ENCODE results near the gene ZER1. TPM values are rescaled to one million over a fixed set of nuclear protein-coding genes. Genes with fewer than 3 reads are reported as not detected.

ZER1 gene
- total and polyA plus RNA-seq, 2 of the 8 experiments (the other 6 are each of a cell fraction or from before 2014, with no cell fraction given): 20.5 to 26.6 TPM

DNA sequence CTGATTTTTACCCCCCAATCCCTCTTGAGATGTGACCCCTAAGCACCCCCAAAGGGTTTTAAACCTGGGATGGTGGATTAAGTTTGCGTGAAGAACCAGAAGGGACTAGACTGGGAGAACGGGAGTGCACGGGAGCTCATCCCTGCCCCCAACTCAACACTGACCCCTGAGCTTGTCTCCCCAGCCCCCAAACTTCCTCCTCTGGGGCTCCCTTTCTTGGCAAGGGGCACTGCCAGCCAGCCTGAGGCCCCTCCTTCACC, 87.7 kb downstream of the ZER1 start:
- peak overlapping the region; percentile 89 to 96 (median 92) for H3K9ac ChIP-seq (replicated peaks in 1 of 4; ENCODE audit: extremely low read depth in 1 of 4, low read depth in 3 of 4, low read length in 3 of 4)
- peak overlapping the region; percentile 95 for H2BK5ac ChIP-seq (ENCODE audit: low read depth, low read length)
- H3K27ac ChIP-seq (ENCODE audit: low read depth, low read length): peak overlapping the region; percentile 93
- CTCF ChIA-PET (ENCODE audit: partially characterized antibody): interaction anchor here (0.9 to 2.9 kb wide), 6 partner anchors 16 to 51 kb away, joined by 3 to 16 read pairs (median 5); no protein-coding TSS in a partner anchor
- H4K20me1 ChIP-seq (replicated peaks in 1 of 2; ENCODE audit: control insufficient read depth in 1 of 2, insufficient read depth in 2 of 2, low read length in 2 of 2): peaks cover 17 to 21% of the 10 kb centered on the region in 2 experiments
- no peaks in the 10 kb centered on the region; a peak in 1 of 4 replicates for H3K9me3 ChIP-seq (ENCODE audit: insufficient read depth in 2 of 2, low read depth in 1 of 2, low read length in 1 of 2)
- peak overlapping the region; percentile 98 for H3K18ac ChIP-seq (ENCODE audit: extremely low read depth, low read length)
- peak overlapping the region; percentile 30 for H2BK120ac ChIP-seq (replicated peaks; ENCODE audit: low read depth, low read length)
- WGBS, 2 experiments (ENCODE audit: extremely low coverage in 1 of 2, insufficient coverage in 1 of 2, insufficient read length in 1 of 2, insufficient replicate concordance in 2 of 2, low coverage in 1 of 2, low lambda C conversion rate in 2 of 2, missing lambda C conversion rate in 1 of 2): 0% methylated on average over 3 of the region's 3 CpGs; no CpG with 5 or more reads in 1 of the 2 experiments
- H3K14ac ChIP-seq (ENCODE audit: insufficient read length): no peak overlapping the region
- H2BK12ac ChIP-seq (ENCODE audit: low read depth, low read length): no peak overlapping the region; the same call in 1 of the 2 replicates
- DNase-seq (ENCODE audit: low read depth in 1 of 2, low spot score in 2 of 2) (no peak), FAIRE-seq (no peak)
- H2BK15ac ChIP-seq (ENCODE audit: low read length): 0 out of 2 replicates have a peak overlapping the region, but pooled peaks have one; percentile 12
- H4K5ac ChIP-seq (ENCODE audit: insufficient read length, low read depth, low read length): peak overlapping the region; percentile 91
- H2AFZ ChIP-seq (ENCODE audit: low read length): no peak overlapping the region
- H2BK20ac ChIP-seq (ENCODE audit: low read length): peak overlapping the region; percentile 2; the same call in 1 of the 2 replicates
- H3K36me3 ChIP-seq (ENCODE audit: control insufficient read depth in 2 of 4, insufficient read depth in 4 of 4, low read length in 3 of 4): peaks cover 0 to 20% (median 0%) of the 10 kb centered on the region in 4 experiments; a peak in 1 of 8 replicates
- no peaks in the 10 kb centered on the region for H3K27me3 ChIP-seq (replicated peaks in 1 of 4; ENCODE audit: control insufficient read depth in 3 of 4, extremely low read depth in 1 of 4, insufficient read depth in 3 of 4, low read length in 3 of 4)
- H4K91ac ChIP-seq (replicated peaks; ENCODE audit: insufficient read length, low read length): peak overlapping the region; percentile 85
- H3K4me2 ChIP-seq (ENCODE audit: insufficient read depth in 1 of 2, low read depth in 2 of 2, low read length in 2 of 2): peak overlapping the region; percentile 95 to 100
- H3K4ac ChIP-seq (replicated peaks; ENCODE audit: insufficient read length, low read depth, low read length): peak overlapping the region; percentile 20
- peak overlapping the region; percentile 63; the same call in 1 of the 2 replicates for H4K8ac ChIP-seq (ENCODE audit: extremely low read depth, insufficient read depth, low read length)
- peaks cover 3 to 15% (median 8%) of the 10 kb centered on the region in 4 experiments; a peak in 6 of 7 replicates for H3K4me1 ChIP-seq (replicated peaks in 1 of 4; ENCODE audit: control insufficient read depth in 3 of 4, insufficient read depth in 4 of 4, low read length in 3 of 4)
- peaks cover 8% of the 10 kb centered on the region; the same call in 1 of the 2 replicates for H3K79me1 ChIP-seq (ENCODE audit: low read depth, low read length)
- peaks cover 19% of the 10 kb centered on the region for H3K23me2 ChIP-seq (ENCODE audit: low read depth, low read length)
- peak overlapping the region; percentile 47 for H2AK5ac ChIP-seq (ENCODE audit: low read depth, low read length)
- H3K23ac ChIP-seq (ENCODE audit: insufficient read length): no peak overlapping the region
- POLR2A ChIA-PET (ENCODE audit: partially characterized antibody): interaction anchor here (0.5 to 46.1 kb wide), 26 partner anchors 6 to 339 kb away, joined by 3 to 1197 read pairs (median 4); partner anchors contain the start of genes DYNC2I2, PHYHD1, PKN3 and SET
- H3K56ac ChIP-seq (replicated peaks; ENCODE audit: insufficient read length, low read depth, low read length): peak overlapping the region; percentile 85
- peaks cover 25 to 49% of the 10 kb centered on the region in 2 experiments for H3K79me2 ChIP-seq (ENCODE audit: control insufficient read depth in 1 of 2, insufficient read depth in 2 of 2, low read length in 2 of 2)
- peak overlapping the region; percentile 91 to 99 (median 97) for H3K4me3 ChIP-seq (ENCODE audit: extremely low read depth in 1 of 4, insufficient read depth in 2 of 4, low read depth in 3 of 4, low read length in 4 of 4)
- no peak for TF ChIP-seq HDAC6 (IDR thresholded peaks at IDR 0.05; ENCODE audit: low read depth, low read length)
- TF ChIP-seq SRF (IDR thresholded peaks at IDR 0.05; ENCODE audit: low read depth, low read length): no peak
- no peak for TF ChIP-seq RFX5 (IDR thresholded peaks at IDR 0.05; ENCODE audit: borderline replicate concordance, low read depth, low read length)
- no peak for TF ChIP-seq JUN (IDR thresholded peaks at IDR 0.05; ENCODE audit: low read depth, low read length)
- no peak for TF ChIP-seq CREB1 (IDR thresholded peaks at IDR 0.05)
